ENCODE results near the gene NTHL1.
A peak's percentile ranks its signal among the peaks of the same experiment; 100 is the strongest.
"Not testable (repeated sequence)": the region's sequence is repeated elsewhere in the genome, so short reads cannot be mapped to it uniquely, and the experiment has no call there.

Gene NTHL1

DNA sequence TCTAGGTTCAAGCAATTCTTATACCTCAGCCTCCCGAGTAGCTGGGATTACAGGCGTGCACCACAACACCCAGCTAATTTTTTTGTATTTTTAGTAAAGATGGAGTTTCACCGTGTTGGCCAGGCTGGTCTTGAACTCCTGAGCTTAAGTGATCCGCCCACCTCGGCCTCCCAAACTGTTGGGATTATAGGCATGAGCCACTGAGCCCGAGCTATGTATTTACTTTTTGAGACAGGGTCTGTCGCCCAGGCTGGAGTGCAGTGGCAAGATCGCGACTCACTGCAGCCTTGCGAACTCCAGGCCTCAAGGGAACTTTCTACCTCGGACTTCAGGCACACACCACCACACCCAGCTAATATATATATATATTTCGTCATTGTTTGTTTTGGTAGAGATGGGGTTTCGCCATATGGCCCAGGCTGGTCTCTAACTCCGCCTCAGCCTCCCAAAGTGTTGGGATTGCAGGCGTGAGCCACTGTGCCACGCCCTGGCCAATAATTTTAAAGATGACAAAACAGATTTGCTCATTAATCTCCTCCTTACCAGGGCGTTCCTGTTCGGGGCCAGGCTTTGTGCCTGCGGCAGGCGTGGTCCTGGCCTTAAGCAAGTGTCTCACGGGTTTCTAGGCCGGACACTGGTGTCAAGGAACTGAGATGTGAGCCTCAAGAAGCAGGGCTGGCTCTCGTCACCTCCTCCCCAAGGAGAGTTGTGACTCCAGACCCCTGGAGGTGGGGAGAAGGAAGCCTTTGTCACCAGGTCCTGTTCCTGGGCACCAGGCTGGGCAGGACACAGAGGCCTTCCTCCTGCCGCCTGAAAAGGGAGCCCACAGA, 32.3 kb downstream of the NTHL1 start:
- peak overlapping the region; percentile 35; the same call in 1 of the 2 replicates for H3K27ac ChIP-seq (ENCODE audit: low read depth, low read length)
- peaks cover 13% of the 10 kb centered on the region for H3K4me1 ChIP-seq (ENCODE audit: control insufficient read depth, insufficient read depth, low read length, unreplicated experiment)
- H3K79me2 ChIP-seq (ENCODE audit: control insufficient read depth, insufficient read depth, low read length, unreplicated experiment): peaks cover 6% of the 10 kb centered on the region
- H3K4me3 ChIP-seq (ENCODE audit: low read depth, low read length): no peak overlapping the region
- peaks cover 11% of the 10 kb centered on the region; the same call in 1 of the 2 replicates for H3K27me3 ChIP-seq (ENCODE audit: insufficient read depth, low read length)
- H2AFZ ChIP-seq (ENCODE audit: low read length, unreplicated experiment): no peak overlapping the region
- H3K36me3 ChIP-seq (ENCODE audit: insufficient read depth, low read length): no peaks in the 10 kb centered on the region

DNA sequence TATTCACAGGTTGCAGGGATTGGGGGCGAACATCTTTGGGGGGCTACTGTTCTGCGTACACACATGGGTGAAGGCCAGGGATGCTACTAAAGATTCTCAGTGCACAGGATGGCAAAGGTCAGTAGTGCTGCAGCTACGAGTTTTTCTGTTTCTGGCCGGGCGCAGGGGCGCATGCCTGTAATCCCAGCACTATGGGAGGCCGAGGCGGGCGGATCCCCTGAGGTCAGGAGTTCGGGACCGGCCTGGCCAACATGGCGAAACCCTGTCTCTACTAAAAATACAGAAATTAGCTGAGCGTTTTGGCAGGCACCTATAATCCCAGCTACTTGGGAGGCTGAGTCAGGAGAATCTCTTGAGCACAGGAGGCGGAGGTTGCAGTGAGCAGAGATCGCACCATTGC, 34.1 kb downstream of the NTHL1 start:
- H2AFZ ChIP-seq (ENCODE audit: low read length, unreplicated experiment): no peak overlapping the region
- peaks cover 19% of the 10 kb centered on the region for H3K79me2 ChIP-seq (ENCODE audit: control insufficient read depth, insufficient read depth, low read length, unreplicated experiment)
- no peak overlapping the region for H3K4me3 ChIP-seq (ENCODE audit: low read depth, low read length)
- peaks cover 13% of the 10 kb centered on the region for H3K4me1 ChIP-seq (ENCODE audit: control insufficient read depth, insufficient read depth, low read length, unreplicated experiment)
- no peak overlapping the region for H3K27ac ChIP-seq (ENCODE audit: low read depth, low read length)
- no peaks in the 10 kb centered on the region for H3K27me3 ChIP-seq (ENCODE audit: insufficient read depth, low read length)
- H3K36me3 ChIP-seq (ENCODE audit: insufficient read depth, low read length): no peaks in the 10 kb centered on the region

DNA sequence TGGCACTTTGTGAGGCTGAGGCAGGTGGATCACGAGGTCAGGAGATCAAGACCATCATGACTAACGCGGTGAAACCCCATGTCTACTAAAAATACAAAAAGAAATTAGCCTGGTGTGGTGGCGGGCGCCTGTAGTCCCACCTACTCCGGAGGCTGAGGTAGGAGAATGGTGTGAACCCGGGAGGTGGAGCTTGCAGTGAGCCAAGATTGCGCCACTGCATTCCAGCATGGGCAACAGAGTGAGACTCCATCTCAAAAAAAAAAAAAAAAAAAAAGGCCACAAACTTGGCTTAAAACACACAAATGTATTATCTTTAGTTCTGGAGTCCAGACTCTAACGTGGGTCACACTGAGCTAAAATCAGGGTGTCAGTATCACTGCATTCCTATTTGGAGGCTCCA, 35.9 kb downstream of the NTHL1 start:
- H3K27me3 ChIP-seq (ENCODE audit: insufficient read depth, low read length); H3K27ac ChIP-seq (ENCODE audit: low read depth, low read length); H3K36me3 ChIP-seq (ENCODE audit: insufficient read depth, low read length); H3K4me3 ChIP-seq (ENCODE audit: low read depth, low read length); H2AFZ ChIP-seq (ENCODE audit: low read length, unreplicated experiment): not testable (repeated sequence)
- Histone ChIP-seq H3K79me2 (ENCODE audit: control insufficient read depth, insufficient read depth, low read length, unreplicated experiment) (peaks cover 37% of the 10 kb centered on the region), H3K4me1 (ENCODE audit: control insufficient read depth, insufficient read depth, low read length, unreplicated experiment) (peaks cover 28% of the 10 kb centered on the region)

DNA sequence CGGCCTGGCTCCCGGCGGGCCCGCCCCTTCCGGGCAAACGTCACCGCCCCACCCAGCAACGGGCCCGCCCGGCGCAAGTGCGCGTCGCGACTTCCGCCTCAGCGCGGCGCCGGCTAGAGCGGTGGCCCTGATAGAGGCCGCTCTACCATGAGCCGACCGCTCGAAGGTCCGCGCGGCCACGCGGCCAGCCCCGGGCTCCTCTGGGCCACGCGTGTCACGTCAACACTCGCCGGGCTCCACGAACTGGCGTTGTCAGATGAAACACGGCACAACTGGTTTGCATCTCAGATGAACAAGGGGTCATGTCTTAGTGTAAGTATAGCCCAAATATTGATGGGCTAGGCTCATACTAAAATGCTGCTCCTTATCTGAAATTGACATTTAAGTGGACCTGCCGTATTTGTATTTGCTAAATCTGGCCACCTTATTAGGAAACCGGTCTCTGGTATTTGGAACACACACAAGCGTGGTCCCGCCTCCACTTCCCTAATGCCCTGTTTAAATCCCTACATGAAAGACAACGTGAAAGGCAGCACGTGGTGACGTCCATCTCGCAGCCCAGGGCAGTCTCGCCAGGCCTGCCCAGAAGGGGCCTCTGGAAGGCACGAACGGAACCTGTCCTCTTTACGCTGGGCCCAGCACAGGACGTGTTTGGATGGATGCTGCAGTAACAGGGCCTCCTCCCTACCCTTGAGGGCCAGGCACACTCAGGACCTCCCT, 37.7 kb downstream of the NTHL1 start, which contains the start of gene ZNF598:
ZNF598 (minus strand) TSS at position 31 of the 720 bp plus-strand sequence.
- Histone ChIP-seq H3K79me2 (ENCODE audit: control insufficient read depth, insufficient read depth, low read length, unreplicated experiment) (peaks cover 55% of the 10 kb centered on the region), H3K27me3 (ENCODE audit: insufficient read depth, low read length) (no peaks in the 10 kb centered on the region), H3K4me1 (ENCODE audit: control insufficient read depth, insufficient read depth, low read length, unreplicated experiment) (peaks cover 20% of the 10 kb centered on the region), H3K27ac (ENCODE audit: low read depth, low read length) (peak within 1 kb of the TSS; percentile 74), H3K4me3 (ENCODE audit: low read depth, low read length) (peak within 1 kb of the TSS; percentile 83), H3K36me3 (ENCODE audit: insufficient read depth, low read length) (no peaks in the 10 kb centered on the region), H2AFZ (ENCODE audit: low read length, unreplicated experiment) (peak within 1 kb of the TSS; percentile 57)

DNA sequence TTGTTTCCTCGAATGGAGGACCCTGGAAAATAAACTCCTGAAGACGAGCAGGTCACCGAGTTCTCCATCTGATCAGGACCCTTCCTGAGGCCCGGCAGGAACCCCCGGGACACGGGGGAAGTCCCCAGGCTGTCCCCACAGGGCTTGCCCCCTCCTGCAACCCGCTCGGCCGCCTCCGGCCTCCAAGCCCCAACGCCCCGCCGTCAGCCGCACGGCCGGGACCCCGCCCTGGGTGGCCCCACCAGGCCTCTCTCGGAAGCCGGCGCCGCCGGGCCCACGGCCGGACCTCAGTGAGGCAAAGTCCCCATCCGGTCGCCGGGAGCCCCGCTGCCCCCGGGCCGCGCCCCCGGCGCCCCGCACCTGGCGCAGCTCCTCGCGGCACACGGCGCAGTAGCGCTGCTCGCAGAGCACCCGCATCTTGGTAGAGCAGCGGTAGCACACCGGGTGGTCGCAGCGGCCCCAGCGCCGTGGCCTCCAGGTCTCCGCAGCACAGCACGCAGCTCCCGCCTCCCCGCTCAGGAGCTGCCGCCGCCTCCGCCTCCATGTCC, 38.4 kb downstream of the NTHL1 start:
- H2AFZ ChIP-seq (ENCODE audit: low read length, unreplicated experiment): no peak overlapping the region
- peak overlapping the region; percentile 70 for H3K27ac ChIP-seq (ENCODE audit: low read depth, low read length)
- H3K79me2 ChIP-seq (ENCODE audit: control insufficient read depth, insufficient read depth, low read length, unreplicated experiment): peaks cover 62% of the 10 kb centered on the region

DNA sequence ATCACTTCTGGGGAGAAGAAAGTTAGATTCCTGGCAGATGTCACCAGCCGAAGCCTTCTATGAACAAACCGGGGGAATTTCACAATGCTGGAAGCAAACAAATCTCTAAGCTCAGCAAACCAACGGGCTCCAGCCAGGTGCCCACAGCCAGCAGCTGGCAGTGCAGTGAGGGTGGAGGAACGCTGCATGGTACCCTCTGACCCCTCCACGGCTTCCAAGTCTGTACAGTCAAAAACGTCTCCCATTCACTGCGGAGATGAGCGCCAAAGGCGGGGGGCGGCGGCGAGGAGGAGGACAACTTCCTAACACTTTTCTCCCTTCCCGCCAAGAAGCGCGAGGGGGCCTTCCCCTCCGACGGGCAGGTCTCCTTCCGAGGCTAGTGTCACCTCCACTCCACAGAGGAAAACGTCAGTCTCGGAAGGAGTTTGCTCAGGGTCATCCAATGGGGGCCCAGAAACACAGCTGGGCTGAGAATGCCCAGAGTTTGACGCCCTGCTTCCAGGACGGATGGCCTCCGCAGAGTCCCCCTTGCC, 38.9 kb downstream of the NTHL1 start:
- H3K27me3 ChIP-seq (ENCODE audit: insufficient read depth, low read length): no peaks in the 10 kb centered on the region
- H3K79me2 ChIP-seq (ENCODE audit: control insufficient read depth, insufficient read depth, low read length, unreplicated experiment): peaks cover 66% of the 10 kb centered on the region
- no peaks in the 10 kb centered on the region for H3K36me3 ChIP-seq (ENCODE audit: insufficient read depth, low read length)
- H3K4me1 ChIP-seq (ENCODE audit: control insufficient read depth, insufficient read depth, low read length, unreplicated experiment): peaks cover 28% of the 10 kb centered on the region
- H3K4me3 ChIP-seq (ENCODE audit: low read depth, low read length): peak overlapping the region; percentile 83
- H3K27ac ChIP-seq (ENCODE audit: low read depth, low read length): peak overlapping the region; percentile 70
- H2AFZ ChIP-seq (ENCODE audit: low read length, unreplicated experiment): no peak overlapping the region

More for the DNA sequence above, 38.4 kb downstream of the NTHL1 start:
- Histone ChIP-seq H3K4me3 (ENCODE audit: low read depth, low read length) (peak overlapping the region; percentile 83), H3K4me1 (ENCODE audit: control insufficient read depth, insufficient read depth, low read length, unreplicated experiment) (peaks cover 25% of the 10 kb centered on the region), H3K36me3 (ENCODE audit: insufficient read depth, low read length) (no peaks in the 10 kb centered on the region), H3K27me3 (ENCODE audit: insufficient read depth, low read length) (no peaks in the 10 kb centered on the region)

DNA sequence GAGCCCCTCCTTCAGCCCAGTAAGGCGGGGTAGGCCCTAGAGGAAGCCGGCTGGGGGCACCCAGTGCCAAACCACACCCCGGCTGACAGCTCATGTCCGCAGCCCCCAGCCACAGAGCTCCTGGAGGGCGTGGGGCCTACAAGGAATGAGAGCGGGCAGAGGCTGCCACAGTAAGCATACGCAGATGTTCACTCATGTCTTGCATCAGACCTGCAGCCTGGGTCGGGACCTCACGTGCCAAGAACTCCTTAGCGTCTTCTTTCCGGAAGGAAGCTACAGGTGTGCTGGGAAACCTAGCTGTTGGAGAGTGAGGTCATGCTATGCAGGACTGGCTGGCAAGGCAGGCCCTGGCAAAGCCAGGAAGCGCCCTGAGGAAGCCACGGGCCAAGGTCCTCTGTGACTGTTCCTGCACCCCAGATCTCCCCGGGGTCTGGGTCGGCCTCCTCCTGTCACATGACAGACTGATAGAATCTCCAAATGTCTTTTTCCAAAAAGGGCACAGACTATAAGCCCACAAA, 39.6 kb downstream of the NTHL1 start:
- Histone ChIP-seq H3K79me2 (ENCODE audit: control insufficient read depth, insufficient read depth, low read length, unreplicated experiment) (peaks cover 72% of the 10 kb centered on the region), H2AFZ (ENCODE audit: low read length, unreplicated experiment) (no peak overlapping the region), H3K36me3 (ENCODE audit: insufficient read depth, low read length) (no peaks in the 10 kb centered on the region), H3K4me3 (ENCODE audit: low read depth, low read length) (peak overlapping the region; percentile 83), H3K4me1 (ENCODE audit: control insufficient read depth, insufficient read depth, low read length, unreplicated experiment) (peaks cover 28% of the 10 kb centered on the region), H3K27ac (ENCODE audit: low read depth, low read length) (peak overlapping the region; percentile 70), H3K27me3 (ENCODE audit: insufficient read depth, low read length) (no peaks in the 10 kb centered on the region)

DNA sequence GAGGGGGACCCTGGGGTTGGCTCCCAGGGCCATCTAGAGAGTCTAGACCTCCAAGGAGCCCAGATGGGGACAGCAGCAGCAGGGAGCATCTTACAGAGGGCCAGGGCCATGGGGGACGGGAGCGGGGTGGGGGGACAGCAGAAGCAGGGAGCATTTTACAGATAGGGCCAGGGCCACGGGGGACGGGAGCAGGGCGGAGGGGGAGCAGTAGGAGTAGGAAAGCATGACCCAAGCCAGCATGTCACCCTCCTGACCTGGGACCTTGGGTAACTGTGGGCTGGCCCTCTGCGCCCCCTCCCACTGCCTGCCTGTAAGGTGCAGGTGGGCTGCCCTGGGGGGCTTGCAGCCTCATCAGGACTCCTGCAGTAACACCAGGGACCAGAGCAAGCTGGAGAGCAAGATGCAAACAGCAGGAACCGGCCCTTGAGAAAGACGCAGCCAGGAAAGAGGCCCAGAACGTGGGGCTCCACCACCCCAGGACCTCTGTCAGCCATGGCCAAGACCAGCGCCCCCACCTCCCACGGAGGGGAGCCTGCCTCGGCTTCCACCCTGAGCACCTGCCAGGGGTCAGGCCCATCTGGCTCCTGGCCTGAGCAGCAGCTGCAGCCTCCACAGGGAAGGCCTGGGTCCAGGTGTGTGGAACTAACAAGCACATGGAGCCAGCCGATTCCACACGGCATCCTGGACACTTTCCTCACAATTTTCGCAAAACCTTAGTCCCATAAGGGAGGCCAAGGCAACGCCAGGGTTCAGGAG, 40.4 kb downstream of the NTHL1 start:
- H3K27ac ChIP-seq (ENCODE audit: low read depth, low read length): peak overlapping the region; percentile 68
- peaks cover 28% of the 10 kb centered on the region for H3K4me1 ChIP-seq (ENCODE audit: control insufficient read depth, insufficient read depth, low read length, unreplicated experiment)
- no peaks in the 10 kb centered on the region for H3K27me3 ChIP-seq (ENCODE audit: insufficient read depth, low read length)
- no peak overlapping the region for H2AFZ ChIP-seq (ENCODE audit: low read length, unreplicated experiment)
- H3K79me2 ChIP-seq (ENCODE audit: control insufficient read depth, insufficient read depth, low read length, unreplicated experiment): peaks cover 74% of the 10 kb centered on the region
- 0 out of 2 replicates have a peak, but pooled peaks cover 4% of the 10 kb centered on the region for H3K36me3 ChIP-seq (ENCODE audit: insufficient read depth, low read length)
- peak overlapping the region; percentile 83 for H3K4me3 ChIP-seq (ENCODE audit: low read depth, low read length)

DNA sequence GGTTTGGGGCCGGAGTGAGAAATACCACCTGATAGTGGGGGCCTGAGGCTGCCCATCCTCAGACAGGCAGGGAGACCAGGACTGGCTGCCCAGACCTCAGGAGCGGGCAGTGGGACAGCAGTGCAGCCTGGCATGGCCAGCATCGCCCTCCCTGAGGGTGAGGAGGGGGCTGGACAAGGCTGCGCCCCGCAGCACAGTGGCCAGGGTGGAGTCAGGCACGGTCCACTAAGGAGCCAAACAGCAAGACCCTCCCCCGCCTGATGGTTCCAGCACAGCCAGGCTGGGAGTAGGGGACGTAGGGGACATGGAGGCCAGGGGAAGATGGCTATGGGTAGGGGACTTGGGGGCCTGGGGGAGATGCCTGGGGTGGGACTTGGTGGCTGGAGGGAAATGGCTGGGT, 41.3 kb downstream of the NTHL1 start:
- Histone ChIP-seq H3K79me2 (ENCODE audit: control insufficient read depth, insufficient read depth, low read length, unreplicated experiment) (peaks cover 74% of the 10 kb centered on the region), H3K27me3 (ENCODE audit: insufficient read depth, low read length) (no peaks in the 10 kb centered on the region), H2AFZ (ENCODE audit: low read length, unreplicated experiment) (no peak overlapping the region), H3K36me3 (ENCODE audit: insufficient read depth, low read length) (peaks cover 12% of the 10 kb centered on the region; the same call in 1 of the 2 replicates), H3K27ac (ENCODE audit: low read depth, low read length) (no peak overlapping the region), H3K4me1 (ENCODE audit: control insufficient read depth, insufficient read depth, low read length, unreplicated experiment) (peaks cover 28% of the 10 kb centered on the region), H3K4me3 (ENCODE audit: low read depth, low read length) (no peak overlapping the region)

DNA sequence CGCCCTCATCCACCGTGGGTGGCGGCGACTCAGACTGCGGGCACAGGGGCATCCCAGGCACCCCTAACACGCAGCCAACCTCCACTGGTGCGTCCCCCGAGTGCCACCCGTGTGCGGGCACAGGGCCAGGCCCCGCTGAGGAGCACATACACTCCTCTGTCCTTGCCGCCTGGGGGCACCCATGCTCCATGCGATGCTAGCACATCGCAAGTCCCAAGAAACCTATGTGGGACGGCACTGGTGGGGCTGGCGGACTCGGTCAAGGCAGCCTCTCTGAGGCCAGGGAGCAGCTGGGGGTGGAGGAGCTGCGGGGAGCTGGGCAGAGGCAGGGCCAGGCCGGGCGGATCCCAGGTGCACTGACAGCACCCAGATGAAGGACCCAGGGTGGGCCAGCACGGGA, 42.0 kb downstream of the NTHL1 start:
- Histone ChIP-seq H3K27ac (ENCODE audit: low read depth, low read length) (no peak overlapping the region), H3K79me2 (ENCODE audit: control insufficient read depth, insufficient read depth, low read length, unreplicated experiment) (peaks cover 72% of the 10 kb centered on the region), H3K36me3 (ENCODE audit: insufficient read depth, low read length) (peaks cover 15% of the 10 kb centered on the region; the same call in 1 of the 2 replicates), H3K4me3 (ENCODE audit: low read depth, low read length) (no peak overlapping the region), H3K27me3 (ENCODE audit: insufficient read depth, low read length) (no peaks in the 10 kb centered on the region), H2AFZ (ENCODE audit: low read length, unreplicated experiment) (no peak overlapping the region), H3K4me1 (ENCODE audit: control insufficient read depth, insufficient read depth, low read length, unreplicated experiment) (peaks cover 27% of the 10 kb centered on the region)
